Activated T-cell treated with anti-CD3 and anti-CD28 coated beads, Interleukin-2, amount 50 U/mL, for 1 hour (primary cell): Measurements from ENCODE around the gene MESP2.

Experiments
- DNase-seq: peaks from one replicate; pipeline ENCODE4 v3.0.0-alpha.2; 2020

The MESP2 gene

DNA sequence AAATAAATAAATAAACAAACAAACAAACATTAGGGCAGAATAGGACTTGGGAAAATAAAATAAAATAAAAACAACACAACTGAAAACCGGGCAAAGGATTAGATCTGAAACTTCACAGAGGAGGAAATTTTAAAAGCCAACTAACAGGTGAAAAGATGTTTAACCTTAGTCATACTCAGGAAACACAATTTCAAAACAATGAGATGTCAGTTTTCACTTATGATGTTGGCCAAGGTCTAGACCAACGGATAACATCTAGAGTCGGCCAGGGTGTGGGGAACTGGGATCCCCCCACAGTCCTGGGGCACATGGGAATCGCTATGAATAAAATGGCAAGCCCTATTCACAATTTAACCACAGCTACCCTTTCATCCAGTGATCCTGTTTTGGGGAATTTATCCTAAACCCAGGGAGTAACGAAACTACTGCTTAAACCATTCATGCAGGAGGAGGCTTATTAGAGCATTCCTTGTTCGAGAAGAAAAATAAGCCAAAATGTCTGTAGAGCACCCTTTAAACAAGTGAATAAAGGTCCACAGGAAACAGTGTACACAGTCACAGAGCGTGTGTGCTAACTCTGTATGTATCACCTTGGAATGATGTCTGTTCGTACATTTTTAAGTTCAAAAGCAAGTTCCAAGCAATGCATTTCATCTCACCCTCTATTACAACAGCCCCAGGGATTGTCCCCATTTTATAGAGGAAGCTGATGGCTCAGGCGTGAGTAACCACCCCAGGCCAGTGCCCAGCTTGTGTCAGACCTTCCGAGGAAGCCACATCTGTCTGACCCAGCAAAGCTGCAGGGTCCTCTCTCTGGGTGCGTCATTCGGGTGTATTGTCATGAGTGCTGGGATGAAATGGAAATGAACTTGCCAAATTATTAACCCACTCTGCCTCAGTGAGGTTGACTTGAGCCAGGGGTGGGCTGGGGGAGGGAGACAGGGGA is 44.8 kb downstream of the MESP2 start:
- DNase-seq: no peak

DNA sequence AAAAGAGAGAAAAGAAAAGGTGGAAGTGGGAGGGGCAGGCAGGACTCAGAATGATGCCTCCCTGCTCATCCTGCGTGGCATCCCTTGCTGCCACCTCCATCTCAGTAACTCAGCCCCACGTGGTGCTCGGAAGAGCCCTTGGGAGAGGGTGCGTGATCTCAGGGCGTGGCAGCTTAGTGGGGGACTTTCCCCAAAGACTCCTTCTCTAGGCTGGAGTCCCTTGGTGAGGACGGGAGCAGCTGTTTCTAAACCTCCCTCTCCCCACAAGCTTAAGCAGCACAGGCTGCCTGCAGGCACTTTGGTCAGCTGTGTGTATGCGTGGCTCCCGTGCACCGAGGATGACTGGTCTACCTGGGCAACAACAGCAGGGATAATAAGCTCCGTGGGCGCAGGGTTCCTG is 45.9 kb downstream of the MESP2 start:
- no peak for DNase-seq

- DNase-seq: no peak
Observed at GRCh38 chr15:89822611-89822950, 46.4 kb downstream of the MESP2 start.

DNA sequence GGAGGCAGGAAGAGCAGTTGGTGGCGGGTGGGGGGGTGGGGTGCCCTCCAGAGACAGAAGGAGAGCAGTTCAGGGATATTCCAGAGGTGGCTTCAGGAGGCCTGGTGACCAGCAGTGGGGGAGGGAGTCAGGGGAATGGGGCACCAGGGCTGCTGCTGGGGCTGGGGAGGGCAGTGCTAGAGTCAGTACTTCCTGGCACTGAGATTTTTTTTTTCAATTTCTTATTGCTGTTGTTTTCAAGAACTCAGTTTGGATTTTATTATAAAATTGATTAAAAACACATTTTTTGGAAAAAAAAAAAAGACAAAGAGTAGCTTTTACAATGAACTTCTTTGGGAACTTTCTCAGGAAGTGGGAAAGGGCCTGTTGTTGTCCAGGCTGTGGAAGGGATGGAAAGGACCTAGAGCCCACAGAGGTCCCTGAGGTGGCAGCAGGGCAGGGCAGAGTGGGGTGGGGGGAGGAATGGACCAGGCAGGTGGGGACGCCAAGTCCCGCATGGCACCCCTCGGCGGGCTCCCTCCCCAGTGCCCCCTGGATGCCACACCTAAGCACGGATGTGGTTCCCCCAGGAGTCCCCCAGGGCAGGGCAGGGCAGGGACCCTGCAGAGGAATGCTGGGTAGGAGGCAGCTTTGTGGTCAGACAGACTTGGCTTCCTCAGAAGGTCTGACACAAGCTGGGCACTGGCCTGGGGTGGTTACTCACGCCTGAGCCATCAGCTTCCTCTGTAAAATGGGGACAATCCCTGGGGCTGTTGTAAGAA is 47.0 kb downstream of the MESP2 start:
- no peak for DNase-seq

GRCh38 chr15:89823836-89824606 is 47.9 kb downstream of the MESP2 start:
- DNase-seq: no peak

DNA sequence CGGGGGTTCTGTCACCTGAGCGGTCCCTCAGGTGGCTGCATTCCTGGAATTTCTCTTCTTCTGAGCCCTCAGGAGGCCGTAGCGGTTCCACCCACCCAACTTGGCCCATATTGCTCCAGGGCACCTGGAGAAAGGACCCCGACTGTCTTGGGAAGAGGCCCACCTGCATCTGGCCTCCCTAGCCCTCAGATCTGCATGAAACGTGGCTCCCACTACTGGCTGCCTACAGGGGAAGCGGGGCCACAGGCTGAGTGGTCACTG is 48.4 kb downstream of the MESP2 start:
- no peak for DNase-seq

GRCh38 chr15:89825271-89825940 is 49.3 kb downstream of the MESP2 start:
- no peak for DNase-seq

DNA sequence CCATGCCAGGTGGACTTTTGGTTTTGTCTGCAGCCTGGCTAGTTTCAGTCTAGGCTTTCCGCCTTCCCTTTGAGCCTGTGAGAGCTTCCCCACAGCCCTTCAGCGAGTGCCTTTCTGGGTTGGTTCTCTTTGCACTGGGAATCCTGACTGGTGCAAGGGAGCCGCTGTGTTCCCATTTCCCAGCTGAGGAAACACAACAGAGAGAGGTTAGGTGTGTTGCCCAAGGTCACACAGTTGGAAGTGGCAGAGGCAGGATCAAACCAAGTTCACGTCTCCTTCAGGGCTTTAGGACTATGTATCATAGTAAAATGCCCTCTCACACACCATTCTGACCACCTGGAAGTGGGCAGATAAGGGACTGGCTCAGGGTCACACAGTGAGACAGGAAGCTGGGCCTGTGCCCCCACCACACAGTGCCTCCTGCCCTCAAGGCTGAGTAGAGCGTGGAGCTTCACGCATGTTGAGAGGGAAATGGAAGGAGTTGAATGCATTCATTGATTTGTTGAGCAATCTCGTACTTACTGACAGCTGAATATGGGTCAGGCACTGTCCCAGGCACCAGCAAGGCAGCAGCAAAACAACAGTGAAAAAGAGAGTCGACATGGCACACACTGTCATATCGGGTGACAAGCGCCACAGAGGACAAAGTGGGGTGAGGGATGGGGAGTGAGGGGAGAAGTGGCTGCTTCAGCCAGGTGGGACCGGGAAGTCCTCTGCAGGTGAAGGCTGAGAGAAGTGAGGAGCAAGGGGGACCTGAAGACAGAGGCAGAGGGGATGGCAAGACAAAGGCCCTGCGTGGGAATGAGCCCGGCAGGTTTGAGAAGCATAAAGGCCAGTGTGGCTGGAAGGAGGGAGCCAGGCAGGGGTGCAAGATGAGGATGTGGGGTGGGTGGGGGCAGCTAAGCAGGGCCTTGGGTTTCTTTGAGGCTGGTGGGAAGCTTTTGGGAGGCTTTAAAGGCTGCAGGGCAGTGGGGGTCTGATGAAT is 50.8 kb downstream of the MESP2 start:
- no peak for DNase-seq

- DNase-seq: no peak
Observed at GRCh38 chr15:89827829-89828228, 51.7 kb downstream of the MESP2 start.
